HepG2 (cell line): Measurements from ENCODE around the gene SRBD1.

ENCODE experiments used
- HOXA3 ChIP-seq: sonication (generic); formaldehyde crosslinking; IDR thresholded peaks from 2 replicates; pipeline ENCODE4 v1.5.0; 2020; ENCODE audit warnings: missing genetic modification reagents
- RAD21 ChIP-seq: fragments of 450-650 bp; formaldehyde crosslinking; IDR thresholded peaks from 2 replicates; pipeline ENCODE4 v1.5.0; 2020; ENCODE audit warnings: mild to moderate bottlenecking

GRCh38 chr2:45452866-45453265 is 158.2 kb downstream of the SRBD1 start:
- TF ChIP-seq RAD21 = no peak
- no peak for TF ChIP-seq HOXA3 (CRISPR knock-in tag)
